SK-N-SH (cell line): ENCODE results near the gene RIMKLA. TPM values are rescaled to one million over a fixed set of nuclear protein-coding genes. Genes with fewer than 3 reads are reported as not detected.

Experiments
- CTCF ChIA-PET: fragments of 300-600, 350-600 bp; formaldehyde crosslinking; extraction: SDS; loops from one replicate; lab custom pipeline; 2021; lab: Yijun Ruan, JAX
- POLR2A ChIA-PET: fragments of 350-600 bp; sonication (Branson Sonifier 250); formaldehyde crosslinking; extraction: SDS; loops from one replicate; lab custom pipeline; 2020; ENCODE audit warnings: antibody characterized with exemption, inconsistent platforms; lab: Yijun Ruan, JAX
- DNase-seq: peaks from one replicate; pipeline ENCODE4 v3.0.0; 2012
- H2AFZ ChIP-seq: fragments of 200-600 bp; sonication (generic); 2 replicates; pipeline ENCODE4 v1.8.1; 2016; ENCODE audit warnings: antibody characterized with exemption, mild to moderate bottlenecking, low read depth
- H3F3A ChIP-seq: fragments of 200-600 bp; sonication (generic); replicated peaks from 2 replicates; pipeline ENCODE3; 2016; ENCODE audit warnings: antibody characterized with exemption, mild to moderate bottlenecking; ENCODE audit not compliant: insufficient read depth
- H3K27ac ChIP-seq, 2 experiments: fragments of 200-500 bp in 1 of 2; fragments of 200-600 bp in 1 of 2; sonication (Bioruptor generic) in 1 of 2; sonication (generic), shearing (Covaris generic) in 1 of 2; 2 replicates each; pipeline versions ENCODE4 v1.5.1 to v1.6.1; 2014 to 2016; ENCODE audit warnings: low read depth in 2 of 2, inconsistent platforms in 1 of 2, low read length in 1 of 2, mild to moderate bottlenecking in 1 of 2, mixed read lengths in 1 of 2
- H3K27me3 ChIP-seq: fragments of 200-600 bp; sonication (generic), shearing (Covaris generic); 2 replicates; pipeline ENCODE4 v1.6.1; 2016; ENCODE audit warnings: mixed run types; ENCODE audit not compliant: insufficient read depth
- H3K36me3 ChIP-seq, 2 experiments: fragments of 200-500 bp in 1 of 2; fragments of 200-600 bp in 1 of 2; sonication (Bioruptor generic) in 1 of 2; sonication (generic) in 1 of 2; replicated peaks in 1 of 2; 2 replicates each; pipeline versions ENCODE3 to v1.5.1; 2014 to 2016; ENCODE audit warnings: low read length in 1 of 2, mild to moderate bottlenecking in 1 of 2; ENCODE audit not compliant: insufficient read depth in 2 of 2, control insufficient read depth in 1 of 2
- H3K4me1 ChIP-seq, 2 experiments: fragments of 200-500 bp in 1 of 2; fragments of 200-600 bp in 1 of 2; sonication (Bioruptor generic) in 1 of 2; sonication (generic), shearing (Covaris generic) in 1 of 2; 2 replicates each; pipeline versions ENCODE4 v1.5.1 to v1.6.1; 2014 to 2016; ENCODE audit warnings: low read depth in 1 of 2, low read length in 1 of 2, mixed run types in 1 of 2; ENCODE audit not compliant: insufficient read depth in 2 of 2, control insufficient read depth in 1 of 2
- H3K4me2 ChIP-seq: fragments of 200-600 bp; sonication (generic), shearing (Covaris generic); 2 replicates; pipeline ENCODE4 v1.6.1; 2017; ENCODE audit warnings: mixed run types
- H3K4me3 ChIP-seq, 2 experiments: fragments of 200-500 bp in 1 of 2; fragments of 200-600 bp in 1 of 2; sonication (Bioruptor generic) in 1 of 2; sonication (generic), shearing (Covaris generic) in 1 of 2; 2 replicates each; pipeline versions ENCODE4 v1.5.1 to v1.8.1; 2014 to 2016; ENCODE audit warnings: low read depth in 2 of 2, inconsistent platforms in 1 of 2, low read length in 1 of 2, mild to moderate bottlenecking in 1 of 2, mixed read lengths in 1 of 2, moderate library complexity in 1 of 2
- H3K79me2 ChIP-seq: fragments of 200-600 bp; sonication (generic); 2 replicates; pipeline ENCODE4 v1.8.1; 2017; ENCODE audit warnings: mild to moderate bottlenecking; ENCODE audit not compliant: insufficient read depth
- H3K9ac ChIP-seq: fragments of 200-600 bp; sonication (generic); 2 replicates; pipeline ENCODE4 v1.6.1; 2017; ENCODE audit warnings: mixed run types
- H3K9me2 ChIP-seq: fragments of 200-600 bp; sonication (generic); 2 replicates; pipeline ENCODE4 v1.6.1; 2017; ENCODE audit warnings: mixed run types
- H3K9me3 ChIP-seq: fragments of 200-600 bp; sonication (generic); 2 replicates; pipeline ENCODE4 v1.6.1; 2017; ENCODE audit warnings: mixed run types, mild to moderate bottlenecking, moderate library complexity
- H4K20me1 ChIP-seq: fragments of 200-600 bp; sonication (generic); 2 replicates; pipeline ENCODE4 v1.6.1; 2017; ENCODE audit warnings: mild to moderate bottlenecking, mixed run types; ENCODE audit not compliant: insufficient read depth
- EP300 ChIP-seq, 2 experiments: IDR thresholded peaks; 2 replicates each; pipeline versions ENCODE4 v1.4.0 to v1.6.1; 2012; ENCODE audit warnings: borderline replicate concordance in 1 of 2, low read depth in 1 of 2, low read length in 1 of 2
- EZH2phosphoT487 ChIP-seq: fragments of 200-600 bp; sonication (generic); IDR thresholded peaks from 2 replicates; pipeline ENCODE4 v1.6.1; 2017; ENCODE audit warnings: low read depth, mixed run types, mild to moderate bottlenecking, antibody characterized with exemption, moderate library complexity, borderline replicate concordance
- MXI1 ChIP-seq: IDR thresholded peaks from 2 replicates; pipeline ENCODE4 v1.6.1; 2012; ENCODE audit warnings: mild to moderate bottlenecking, low read depth, low read length, improper control_type of control experiment
- RAD21 ChIP-seq: IDR thresholded peaks from 2 replicates; pipeline ENCODE4 v1.6.1; 2012; ENCODE audit warnings: mild to moderate bottlenecking, low read length
- TEAD4 ChIP-seq: IDR thresholded peaks from 2 replicates; pipeline ENCODE4 v1.4.0; 2012; ENCODE audit warnings: mild to moderate bottlenecking, borderline replicate concordance; ENCODE audit not compliant: insufficient read depth
- WGBS: methylation state at CpG from one replicate; pipeline ENCODE4 v1.1.6; 2017; ENCODE audit warnings: low lambda C conversion rate; 5-methylcytosine and 5-hydroxymethylcytosine counted together
- polyA plus RNA-seq, 3 experiments: library from polyadenylated mRNA; depleted of rRNA; stranded (reverse); fragments of >200 nt; gene quantifications; 2 replicates each; pipeline ENCODE4 v1.2.3, GENCODE V29; 2012
- TF ChIP-seq, protein P1 (sequence below): IDR thresholded peaks from 2 replicates; pipeline ENCODE4 v1.4.0; 2012; ENCODE audit warnings: low read depth, borderline replicate concordance
- TF ChIP-seq, protein P2 (sequence below): fragments of 150-350 bp; IDR thresholded peaks from 2 replicates; pipeline ENCODE4 v1.6.1; 2017; ENCODE audit warnings: antibody characterized with exemption, low read length, low read depth, borderline replicate concordance
- TF ChIP-seq, protein P3 (sequence below): fragments of 150-350 bp; IDR thresholded peaks from 2 replicates; pipeline ENCODE4 v1.6.1; 2016; ENCODE audit warnings: mild to moderate bottlenecking, low read depth, low read length

RIMKLA gene
- polyA plus RNA-seq, 1 of the 3 experiments (the other 2 are of a cell fraction), result 0.08 TPM

DNA sequence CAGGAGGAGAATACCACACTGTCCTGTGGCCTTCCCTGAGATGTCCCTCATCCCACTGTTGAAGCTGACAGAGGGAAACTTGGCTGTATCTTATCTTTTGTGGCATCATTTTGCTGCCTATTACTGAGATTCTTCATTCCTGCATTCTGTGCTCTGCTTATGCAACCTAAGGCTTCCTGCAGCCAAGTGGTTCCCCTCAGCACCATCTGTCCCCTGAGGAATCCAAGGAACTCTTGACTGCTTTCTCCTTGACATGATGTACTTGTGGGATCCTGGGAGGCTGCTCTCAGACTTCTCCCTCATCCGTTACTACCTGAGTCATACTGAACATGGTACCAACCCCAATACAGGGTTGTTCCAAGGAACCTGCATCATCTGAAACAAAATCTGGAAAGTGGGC is 21.1 kb upstream of the RIMKLA start:
- H3K79me2 ChIP-seq, result no peaks in the 10 kb centered on the region
- H3K4me1 ChIP-seq, result no peaks in the 10 kb centered on the region
- no peak overlapping the region for H3K4me2 ChIP-seq
- TF ChIP-seq, protein P1, sequence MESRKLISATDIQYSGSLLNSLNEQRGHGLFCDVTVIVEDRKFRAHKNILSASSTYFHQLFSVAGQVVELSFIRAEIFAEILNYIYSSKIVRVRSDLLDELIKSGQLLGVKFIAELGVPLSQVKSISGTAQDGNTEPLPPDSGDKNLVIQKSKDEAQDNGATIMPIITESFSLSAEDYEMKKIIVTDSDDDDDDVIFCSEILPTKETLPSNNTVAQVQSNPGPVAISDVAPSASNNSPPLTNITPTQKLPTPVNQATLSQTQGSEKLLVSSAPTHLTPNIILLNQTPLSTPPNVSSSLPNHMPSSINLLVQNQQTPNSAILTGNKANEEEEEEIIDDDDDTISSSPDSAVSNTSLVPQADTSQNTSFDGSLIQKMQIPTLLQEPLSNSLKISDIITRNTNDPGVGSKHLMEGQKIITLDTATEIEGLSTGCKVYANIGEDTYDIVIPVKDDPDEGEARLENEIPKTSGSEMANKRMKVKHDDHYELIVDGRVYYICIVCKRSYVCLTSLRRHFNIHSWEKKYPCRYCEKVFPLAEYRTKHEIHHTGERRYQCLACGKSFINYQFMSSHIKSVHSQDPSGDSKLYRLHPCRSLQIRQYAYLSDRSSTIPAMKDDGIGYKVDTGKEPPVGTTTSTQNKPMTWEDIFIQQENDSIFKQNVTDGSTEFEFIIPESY, result no peak
- TF ChIP-seq RAD21, result no peak
- TF ChIP-seq EP300 (IDR thresholded peaks at IDR 0.05; ENCODE audit: borderline replicate concordance in 1 of 2, low read depth in 1 of 2, low read length in 1 of 2), result no peak
- no peak for TF ChIP-seq EZH2phosphoT487
- no peak for TF ChIP-seq TEAD4
- TF ChIP-seq MXI1, result no peak
- H3K27me3 ChIP-seq, result no peaks in the 10 kb centered on the region
- POLR2A ChIA-PET, result no interaction called here
- H3K4me3 ChIP-seq, result no peak overlapping the region
- H3K9me2 ChIP-seq, result no peaks in the 10 kb centered on the region
- H3K27ac ChIP-seq, result no peak overlapping the region
- CTCF ChIA-PET, result no interaction called here
- no peaks in the 10 kb centered on the region for H3F3A ChIP-seq
- no peak overlapping the region for H3K9ac ChIP-seq
- H3K9me3 ChIP-seq, result no peaks in the 10 kb centered on the region
- 75% methylated on average over 1 of the region's 1 CpG for WGBS
- no peaks in the 10 kb centered on the region for H4K20me1 ChIP-seq
- no peak for DNase-seq
- H2AFZ ChIP-seq, result no peak overlapping the region
- no peaks in the 10 kb centered on the region for H3K36me3 ChIP-seq

DNA sequence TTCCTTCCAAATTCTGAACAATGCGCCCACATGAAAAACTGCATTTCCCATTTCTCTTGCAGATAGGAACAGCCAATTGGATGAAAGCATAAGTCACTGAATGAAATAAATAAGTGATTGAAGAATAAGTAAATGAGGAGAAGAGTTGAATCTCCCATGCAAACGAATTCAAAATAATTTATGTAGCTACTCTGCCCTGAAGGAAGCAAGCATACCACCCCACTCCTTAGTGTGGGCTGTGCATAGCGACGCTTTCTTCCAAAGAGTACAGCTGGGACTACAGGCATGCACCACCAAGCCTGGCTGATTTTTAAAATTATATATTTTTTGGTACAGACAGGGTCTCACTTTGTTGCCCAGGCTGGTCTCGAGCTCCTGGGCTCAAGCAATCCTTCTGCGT is 16.5 kb upstream of the RIMKLA start:
- no peak overlapping the region for H3K9ac ChIP-seq
- no peak overlapping the region for H3K4me2 ChIP-seq
- no peak overlapping the region for H2AFZ ChIP-seq
- DNase-seq, result no peak
- H3K36me3 ChIP-seq, result no peaks in the 10 kb centered on the region
- CTCF ChIA-PET, result interaction anchor here (0.6 kb wide), 1 partner anchor 357 kb away, joined by 3 read pairs; no protein-coding TSS in a partner anchor
- H3F3A ChIP-seq, result no peaks in the 10 kb centered on the region
- 56% methylated on average over 6 of the region's 6 CpGs for WGBS
- POLR2A ChIA-PET, result no interaction called here
- H4K20me1 ChIP-seq, result no peaks in the 10 kb centered on the region
- no peaks in the 10 kb centered on the region for H3K79me2 ChIP-seq
- H3K4me3 ChIP-seq, result no peak overlapping the region
- H3K4me1 ChIP-seq, result no peaks in the 10 kb centered on the region
- no peak overlapping the region for H3K27ac ChIP-seq
- no peaks in the 10 kb centered on the region for H3K9me3 ChIP-seq
- TF ChIP-seq, protein P2, sequence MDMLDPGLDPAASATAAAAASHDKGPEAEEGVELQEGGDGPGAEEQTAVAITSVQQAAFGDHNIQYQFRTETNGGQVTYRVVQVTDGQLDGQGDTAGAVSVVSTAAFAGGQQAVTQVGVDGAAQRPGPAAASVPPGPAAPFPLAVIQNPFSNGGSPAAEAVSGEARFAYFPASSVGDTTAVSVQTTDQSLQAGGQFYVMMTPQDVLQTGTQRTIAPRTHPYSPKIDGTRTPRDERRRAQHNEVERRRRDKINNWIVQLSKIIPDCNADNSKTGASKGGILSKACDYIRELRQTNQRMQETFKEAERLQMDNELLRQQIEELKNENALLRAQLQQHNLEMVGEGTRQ, result no peak
- TF ChIP-seq, protein P3, sequence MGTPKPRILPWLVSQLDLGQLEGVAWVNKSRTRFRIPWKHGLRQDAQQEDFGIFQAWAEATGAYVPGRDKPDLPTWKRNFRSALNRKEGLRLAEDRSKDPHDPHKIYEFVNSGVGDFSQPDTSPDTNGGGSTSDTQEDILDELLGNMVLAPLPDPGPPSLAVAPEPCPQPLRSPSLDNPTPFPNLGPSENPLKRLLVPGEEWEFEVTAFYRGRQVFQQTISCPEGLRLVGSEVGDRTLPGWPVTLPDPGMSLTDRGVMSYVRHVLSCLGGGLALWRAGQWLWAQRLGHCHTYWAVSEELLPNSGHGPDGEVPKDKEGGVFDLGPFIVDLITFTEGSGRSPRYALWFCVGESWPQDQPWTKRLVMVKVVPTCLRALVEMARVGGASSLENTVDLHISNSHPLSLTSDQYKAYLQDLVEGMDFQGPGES, result no peak
- H3K9me2 ChIP-seq, result no peaks in the 10 kb centered on the region
- H3K27me3 ChIP-seq, result no peaks in the 10 kb centered on the region
